ENCODE results near the gene WDR46.

GRCh38 chr6:33314943-33315792, 26.1 kb upstream of the WDR46 start:
- TF ChIP-seq EZH2 (IDR thresholded peaks at IDR 0.05) (no peak), EZH2phosphoT487 (IDR thresholded peaks at IDR 0.05) (no peak)

Measured in neural progenitor cell (in vitro differentiated cells).